ENCODE results near the gene REL. TPM values are rescaled to one million over a fixed set of nuclear protein-coding genes. Genes with fewer than 3 reads are reported as not detected.
"Not testable (repeated sequence)": the region's sequence is repeated elsewhere in the genome, so short reads cannot be mapped to it uniquely, and the experiment has no call there.

Gene REL
- total RNA-seq, 1 donor from 2014 or later = 21.8 TPM

GRCh38 chr2:60926741-60927552 is 45.6 kb downstream of the REL start:
- no peak for DNase-seq

DNA sequence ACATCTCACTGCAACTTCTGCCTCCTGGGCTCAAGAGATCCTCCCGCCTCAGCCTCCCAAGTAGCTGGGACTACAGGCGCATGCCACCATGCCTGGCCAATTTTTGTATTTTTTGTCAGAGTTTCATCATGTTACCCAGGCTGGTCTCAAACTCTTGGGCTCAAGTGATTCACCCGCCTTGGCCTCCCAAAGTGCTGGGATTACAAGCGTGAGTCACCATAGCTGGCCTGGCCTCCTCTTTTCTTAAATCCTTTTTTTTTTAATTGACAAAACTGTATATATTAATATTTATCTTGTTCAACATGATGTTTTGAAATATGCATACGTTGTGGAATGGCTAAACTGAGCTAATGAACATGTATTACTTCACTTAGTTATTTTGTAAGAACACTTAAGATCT is 50.7 kb downstream of the REL start:
- DNase-seq = not testable (repeated sequence)

DNA sequence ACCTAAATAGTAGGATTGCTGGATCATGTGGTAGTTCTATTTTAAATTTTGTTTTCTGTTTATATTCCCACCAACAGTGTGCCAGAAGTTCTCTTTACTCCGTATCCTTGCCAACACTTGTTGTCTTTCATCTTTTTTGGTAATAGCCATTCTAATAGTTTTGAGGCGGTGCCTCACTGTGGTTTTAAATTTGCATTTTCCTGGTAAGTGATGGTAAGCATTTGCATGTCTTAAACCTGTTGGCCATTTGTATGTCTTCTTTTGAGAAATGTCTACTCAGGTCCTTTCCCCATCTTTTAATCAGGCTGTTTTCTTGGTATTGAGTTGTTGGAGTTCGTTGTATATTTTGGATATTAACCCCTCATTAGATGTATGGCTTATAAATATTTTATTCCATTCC is 51.6 kb downstream of the REL start:
- no peak for DNase-seq

DNA sequence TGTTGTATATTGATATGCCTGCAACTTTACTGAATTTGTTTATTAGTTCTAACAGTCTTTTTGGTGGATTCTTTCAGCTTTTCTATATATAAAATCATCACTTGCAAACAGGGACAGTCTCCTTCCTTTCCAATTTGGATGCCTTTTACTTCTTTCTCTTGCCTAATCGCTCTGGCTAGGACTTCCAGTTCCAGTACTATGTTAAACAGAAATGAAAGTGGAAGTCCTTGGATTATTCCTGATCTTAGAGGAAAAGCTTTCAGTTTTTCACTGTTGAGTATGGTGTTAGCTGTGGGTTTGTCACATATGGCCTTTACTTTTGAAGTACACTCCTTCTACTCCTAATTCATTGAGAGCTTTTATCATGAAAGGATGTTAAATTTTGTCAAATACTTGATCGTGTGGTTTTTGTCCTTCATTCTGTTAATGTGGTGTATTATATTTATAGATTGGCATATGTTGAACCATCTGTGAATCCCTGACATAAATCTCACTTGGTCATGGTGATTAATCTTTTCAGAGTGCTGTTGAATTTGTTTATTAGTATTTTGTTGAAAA is 52.9 kb downstream of the REL start:
- DNase-seq = no peak

GRCh38 chr2:60936757-60937156 is 55.4 kb downstream of the REL start:
- no peak for DNase-seq

DNA sequence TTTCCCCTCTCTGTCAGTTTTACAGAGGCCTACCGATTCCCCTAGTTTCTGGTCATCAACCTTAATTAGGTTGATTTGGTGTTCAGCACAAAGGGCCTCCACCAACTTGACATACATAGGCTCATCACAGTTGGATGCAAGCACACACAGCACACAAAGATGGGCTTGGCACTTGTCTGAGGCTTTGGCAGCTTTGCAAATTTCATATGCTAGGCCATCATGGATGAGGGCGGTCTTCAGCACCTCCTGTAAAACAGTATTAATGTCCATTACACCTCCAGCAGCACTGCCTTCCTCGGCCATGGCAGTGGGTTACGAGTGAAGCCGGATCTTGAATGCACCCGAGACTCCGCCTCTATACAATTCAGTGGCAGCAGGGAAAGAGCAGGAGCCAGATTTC is 56.9 kb downstream of the REL start:
- no peak for DNase-seq

DNA sequence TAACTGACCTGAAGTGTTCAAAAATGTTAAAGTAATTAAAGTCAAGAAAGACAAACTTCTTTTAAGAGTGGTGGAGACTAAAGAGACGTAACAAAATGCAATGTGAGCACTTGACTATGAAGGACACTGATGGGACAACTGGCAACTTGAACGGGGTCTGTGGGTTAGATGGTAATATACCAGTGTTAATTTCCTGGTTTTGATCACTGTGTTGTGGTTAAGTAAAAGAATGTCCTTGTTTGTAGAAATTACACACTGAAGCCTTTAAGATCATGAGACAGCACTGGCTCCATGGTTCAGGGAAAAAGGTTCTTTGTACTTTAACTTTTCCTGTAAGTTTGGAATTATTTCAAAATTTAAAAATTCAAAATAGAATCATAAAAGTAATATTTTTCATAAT is 58.2 kb downstream of the REL start:
- DNase-seq = no peak

GRCh38 chr2:60945341-60945740 is 64.0 kb downstream of the REL start:
- DNase-seq = no peak

- no peak for DNase-seq
These were observed 65.7 kb downstream of the REL start for GRCh38 chr2:60947056-60947455.

GRCh38 chr2:60948161-60948560 is 66.8 kb downstream of the REL start:
- DNase-seq = no peak

- DNase-seq = no peak
These were observed 67.7 kb downstream of the REL start for GRCh38 chr2:60948926-60949579.

- DNase-seq = no peak
These were observed 72.8 kb downstream of the REL start for GRCh38 chr2:60954139-60954538.

- no peak for DNase-seq
These were observed 75.8 kb downstream of the REL start for GRCh38 chr2:60957224-60957623.

- peak; percentile 92 for DNase-seq
These were observed 76.3 kb downstream of the REL start for GRCh38 chr2:60957643-60958042.

GRCh38 chr2:60958361-60958760 is 77.0 kb downstream of the REL start:
- peak; percentile 40 for DNase-seq

DNA sequence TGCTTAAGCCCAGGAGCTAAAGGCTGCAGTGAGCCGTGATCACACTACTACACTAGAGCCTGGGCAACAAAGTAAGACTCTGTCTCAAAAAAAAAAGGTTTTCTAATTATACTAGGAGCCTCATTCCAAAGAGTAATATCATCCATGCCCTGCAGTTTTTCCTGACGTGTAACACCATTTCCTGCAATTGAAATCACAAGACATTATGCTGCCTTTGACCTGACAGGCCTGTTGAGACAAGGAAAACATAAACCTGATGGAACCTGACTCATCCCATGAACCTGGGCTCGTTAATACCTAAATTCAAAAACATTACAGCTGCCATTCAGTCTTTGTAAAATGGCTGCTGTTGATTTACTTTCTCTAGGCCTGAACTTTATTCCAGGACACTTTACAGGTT is 77.4 kb downstream of the REL start:
- DNase-seq = peak; percentile 96

DNA sequence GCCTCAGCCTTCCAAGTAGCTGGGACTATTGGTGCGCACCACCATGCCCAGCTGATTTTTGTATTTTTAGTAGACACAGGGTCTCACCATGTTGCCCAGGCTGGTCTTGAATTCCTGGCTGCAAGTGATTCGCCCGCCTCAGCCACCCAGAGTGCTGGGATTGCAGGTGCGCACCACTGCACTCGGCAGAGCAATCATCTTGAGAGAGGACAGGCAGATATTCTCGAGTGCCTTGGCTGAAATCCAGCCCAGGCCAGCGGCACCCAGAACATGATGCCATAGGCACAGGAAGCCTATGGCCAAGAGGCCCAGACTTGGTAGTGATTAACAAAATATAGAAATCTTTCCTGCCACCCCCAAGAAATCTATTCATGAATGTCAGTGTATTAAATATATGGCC is 78.1 kb downstream of the REL start:
- peak; percentile 8 for DNase-seq

GRCh38 chr2:60960706-60961105 is 79.3 kb downstream of the REL start:
- no peak for DNase-seq

DNA sequence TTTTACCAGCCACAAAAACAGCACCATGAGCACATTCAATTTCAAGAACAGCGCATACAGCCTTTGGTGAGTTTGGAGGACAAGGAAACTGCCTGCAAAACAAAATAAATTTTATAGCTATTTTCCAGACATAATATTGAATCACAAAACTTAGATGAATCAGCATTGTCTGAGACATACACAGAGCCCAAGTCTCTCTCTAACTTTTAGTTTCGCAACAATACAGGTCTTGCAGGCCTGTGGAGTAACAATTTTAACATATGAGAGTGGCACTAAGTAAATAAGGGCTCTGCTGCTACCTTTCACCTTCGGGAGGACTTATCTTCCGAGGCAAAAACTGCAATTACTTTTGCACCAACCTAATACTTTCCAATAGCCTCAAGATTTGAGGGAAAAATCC is 80.1 kb downstream of the REL start:
- DNase-seq = no peak

- DNase-seq = no peak
These were observed 81.2 kb downstream of the REL start for GRCh38 chr2:60962528-60962927.

GRCh38 chr2:60963190-60963589 is 81.8 kb downstream of the REL start:
- DNase-seq = no peak

- DNase-seq = peak; percentile 14
These were observed 83.5 kb downstream of the REL start for GRCh38 chr2:60964651-60965498.

GRCh38 chr2:60965499-60965785 is 84.1 kb downstream of the REL start:
- no peak for DNase-seq

All from dermis blood vessel endothelial cell (primary cell).